HG03432 (cell line): ENCODE data around the gene MMP1.
"Not testable (repeated sequence)": the region's sequence is repeated elsewhere in the genome, so short reads cannot be mapped to it uniquely, and the experiment has no call there.

Experiments
- ATAC-seq: cut with Tn5 transposase; IDR thresholded peaks from one replicate; pipeline ENCODE4 v1.9.1; 2021; ENCODE audit warnings: mild to moderate bottlenecking, moderate library complexity; ENCODE audit not compliant: unreplicated experiment

MMP1 gene

DNA sequence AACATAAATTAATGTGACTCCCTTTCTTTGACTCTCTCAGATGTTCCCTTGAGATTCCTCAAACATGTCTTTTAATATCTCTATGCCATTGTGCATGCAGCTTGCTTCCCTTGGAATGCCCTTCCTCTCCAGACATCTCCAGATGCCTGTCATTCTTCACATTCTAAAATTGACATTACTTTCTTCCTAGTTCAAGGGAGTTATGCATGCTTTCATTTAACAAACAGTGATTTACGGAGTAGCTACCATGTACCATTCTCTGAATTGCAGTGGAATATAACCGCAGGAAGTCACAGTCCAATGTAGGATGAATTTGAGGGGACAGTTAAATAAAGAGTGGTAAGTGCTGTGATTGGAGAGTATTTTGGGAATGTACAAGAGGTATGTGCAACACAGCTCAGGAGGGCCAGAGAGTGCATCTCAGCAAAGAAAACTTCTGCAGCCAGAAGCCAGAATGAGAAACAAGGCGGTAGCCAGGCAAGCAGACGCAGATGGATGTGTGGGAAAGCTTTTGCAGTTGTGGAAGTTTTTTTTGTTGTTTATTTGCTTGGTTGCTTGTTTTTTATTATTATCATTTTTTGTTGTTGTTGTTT is 36.2 kb downstream of the MMP1 start:
- ATAC-seq, result no peak

DNA sequence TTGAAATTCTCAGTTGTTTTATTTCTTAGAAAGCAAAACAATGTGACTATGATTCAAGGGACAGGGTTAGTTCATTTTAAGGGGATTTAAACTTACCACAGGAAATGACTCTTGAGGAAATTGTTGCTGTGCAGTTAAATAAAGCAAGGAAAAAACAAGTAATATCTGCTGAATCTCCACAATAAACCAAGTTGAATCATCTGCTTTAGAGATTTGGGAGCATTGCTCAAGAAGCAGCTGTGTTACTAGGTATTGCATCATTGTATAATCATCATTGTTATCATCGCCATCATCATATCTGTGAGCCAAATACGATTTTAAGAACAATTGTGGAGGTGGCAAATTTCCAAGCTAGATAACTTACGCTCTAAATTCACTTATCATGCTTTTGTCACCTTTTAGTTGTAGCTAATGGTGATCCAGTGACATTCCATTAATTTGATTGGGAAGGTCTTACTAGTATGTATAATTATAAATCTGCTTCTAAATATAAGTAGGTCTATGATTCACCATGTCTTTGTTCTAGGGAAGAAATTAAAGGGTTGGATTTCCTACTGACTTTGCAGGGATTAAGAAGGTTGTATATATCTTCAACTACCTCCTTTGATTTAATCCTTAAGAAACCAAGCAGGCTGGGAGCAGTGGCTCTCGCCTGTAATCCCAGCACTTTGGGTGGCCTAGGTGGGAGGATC is 37.5 kb downstream of the MMP1 start:
- ATAC-seq, result no peak

DNA sequence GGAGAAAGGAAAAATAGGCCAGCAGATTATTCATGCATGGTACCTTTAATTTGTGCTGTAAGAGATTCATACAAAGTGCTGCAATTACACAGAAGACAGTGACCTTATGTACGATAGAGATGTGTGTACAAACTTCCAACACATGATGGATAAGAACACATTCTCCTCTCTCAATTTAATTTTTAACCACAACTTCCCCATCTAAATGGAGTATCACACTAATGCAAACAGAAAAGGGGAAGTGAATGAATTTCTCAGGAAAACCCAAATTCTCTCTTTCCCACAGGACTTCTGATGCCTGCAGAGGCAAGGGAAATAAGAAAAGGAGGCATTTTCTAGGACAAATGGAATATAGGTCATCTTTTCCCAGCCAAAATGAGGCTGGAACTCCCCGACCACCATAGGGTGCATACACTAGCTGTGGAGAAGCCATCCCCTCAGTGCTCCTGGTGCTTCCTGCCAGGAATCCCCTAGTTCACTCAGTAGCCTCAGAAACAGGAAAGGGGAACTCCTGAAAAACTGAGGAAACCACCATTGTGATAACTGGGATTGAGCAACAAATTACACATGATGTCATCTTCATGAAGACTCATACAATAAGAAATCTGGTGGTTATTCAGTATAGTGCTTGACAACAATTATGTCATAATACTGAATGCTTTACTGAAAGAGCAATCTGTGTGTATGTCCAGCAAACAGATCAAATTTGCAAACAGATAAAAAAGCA is 40.0 kb downstream of the MMP1 start:
- ATAC-seq, result no peak

DNA sequence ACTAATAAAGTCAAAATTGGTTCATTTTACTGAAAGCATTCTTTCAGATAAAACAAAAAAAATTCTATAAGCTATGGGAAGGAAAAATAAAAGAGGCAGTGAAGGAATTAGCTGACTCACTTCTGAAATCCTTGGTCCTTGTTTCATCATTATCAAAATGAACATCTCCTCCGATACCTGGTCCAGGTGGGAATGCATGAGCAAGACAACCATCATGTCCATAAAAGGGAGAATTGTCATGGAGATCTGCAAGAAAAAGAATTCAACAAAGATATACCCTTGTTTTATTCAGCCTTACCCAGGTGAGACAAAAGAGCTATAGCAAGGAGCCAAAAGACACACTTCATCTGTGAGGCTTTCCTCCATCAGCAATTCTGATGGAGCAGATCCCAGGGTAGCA is 44.7 kb downstream of the MMP1 start:
- ATAC-seq, result no peak

DNA sequence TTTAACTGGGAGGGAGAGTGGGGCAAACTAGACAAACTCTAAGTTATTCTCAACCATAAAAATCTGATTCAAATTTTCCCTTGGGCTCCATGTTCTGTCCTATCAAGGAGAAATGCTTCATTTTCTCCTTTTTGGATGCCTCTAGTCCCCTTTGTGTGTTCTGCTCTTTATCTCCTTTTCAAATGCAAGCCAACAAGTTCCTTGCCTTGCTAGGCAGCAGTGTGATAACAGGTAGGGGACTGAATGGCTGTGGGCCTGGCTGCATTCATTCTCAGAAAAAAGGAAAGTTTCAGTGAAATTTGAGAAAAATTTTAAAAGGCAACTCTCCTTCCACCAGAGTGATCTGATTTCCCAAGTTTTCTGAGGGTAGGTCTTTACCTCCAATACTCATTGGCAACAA is 46.3 kb downstream of the MMP1 start:
- no peak for ATAC-seq

DNA sequence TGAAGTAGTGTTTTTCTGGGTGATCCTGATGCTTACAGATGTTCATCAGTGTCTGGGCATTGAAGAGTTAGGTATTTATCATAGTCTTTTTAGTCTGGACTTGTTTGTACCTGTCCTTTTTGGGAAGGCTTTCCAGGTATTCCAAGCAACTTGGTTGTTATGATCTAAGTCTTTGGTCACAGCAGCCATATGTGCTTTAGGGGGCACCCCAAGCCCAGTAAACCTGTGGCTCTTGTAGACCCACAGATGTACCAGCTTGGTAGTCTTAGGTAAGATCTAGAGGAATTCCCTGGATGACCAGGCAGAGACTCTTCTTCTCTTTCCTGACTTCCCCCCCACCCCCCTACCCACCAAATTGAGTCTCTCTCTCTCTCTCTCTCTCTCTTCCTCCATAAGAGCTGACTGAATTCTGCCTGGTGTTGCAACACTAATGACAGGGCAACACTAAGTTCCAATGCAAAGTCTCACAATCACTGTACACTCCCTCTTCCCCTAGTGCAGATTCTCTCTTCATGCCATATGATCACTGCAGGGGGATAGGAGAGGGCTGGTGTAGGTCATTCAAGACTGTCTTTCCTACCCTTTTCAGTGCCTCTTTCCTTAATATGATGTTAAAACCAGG is 48.7 kb downstream of the MMP1 start:
- ATAC-seq, result no peak

DNA sequence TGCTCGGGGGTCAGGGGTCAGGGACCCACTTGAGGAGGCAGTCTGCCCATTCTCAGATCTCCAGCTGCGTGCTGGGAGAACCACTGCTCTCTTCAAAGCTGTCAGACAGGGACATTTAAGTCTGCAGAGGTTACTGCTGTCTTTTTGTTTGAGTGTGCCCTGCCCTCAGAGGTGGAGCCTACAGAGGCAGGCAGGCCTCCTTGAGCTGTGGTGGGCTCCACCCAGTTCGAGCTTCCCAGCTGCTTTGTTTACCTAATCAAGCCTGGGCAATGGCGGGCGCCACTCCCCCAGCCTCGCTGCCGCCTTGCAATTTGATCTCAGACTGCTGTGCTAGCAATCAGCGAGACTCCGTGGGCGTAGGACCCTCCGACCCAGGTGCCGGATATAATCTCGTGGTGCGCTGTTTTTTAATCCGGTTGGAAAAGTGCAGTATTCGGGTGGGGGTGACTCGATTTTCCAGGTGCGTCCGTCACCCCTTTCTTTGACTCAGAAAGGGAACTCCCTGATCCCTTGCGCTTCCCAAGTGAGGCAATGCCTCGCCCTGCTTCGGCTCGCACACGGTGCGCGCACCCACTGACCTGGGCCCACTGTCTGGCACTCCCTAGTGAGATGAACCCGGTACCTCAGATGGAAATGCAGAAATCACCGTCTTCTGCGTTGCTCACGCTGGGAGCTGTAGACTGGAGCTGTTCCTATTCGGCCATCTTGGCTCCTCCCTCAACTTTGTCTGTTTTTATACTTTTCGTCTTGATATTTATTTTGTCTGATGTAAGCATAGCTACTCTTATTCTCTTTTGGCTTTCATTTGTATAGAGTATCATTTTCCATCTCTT is 51.0 kb downstream of the MMP1 start:
- not testable (repeated sequence) for ATAC-seq
